GM19397 (cell line): ENCODE measurements around the gene EDAR.

Experiments
- ATAC-seq: cut with Tn5 transposase; IDR thresholded peaks from one replicate; pipeline ENCODE4 v1.9.1; 2021; ENCODE audit warnings: mild to moderate bottlenecking, moderate library complexity; ENCODE audit not compliant: unreplicated experiment

Gene EDAR

GRCh38 chr2:108969856-108970255 is 19.2 kb downstream of the EDAR start:
- no peak for ATAC-seq

- ATAC-seq = no peak
These were observed 20.4 kb downstream of the EDAR start for GRCh38 chr2:108968619-108969018.

- ATAC-seq = no peak
These were observed 21.3 kb downstream of the EDAR start for GRCh38 chr2:108967757-108968156.

GRCh38 chr2:108965540-108966289 is 23.3 kb downstream of the EDAR start:
- ATAC-seq = no peak

GRCh38 chr2:108963057-108963456 is 26.0 kb downstream of the EDAR start:
- ATAC-seq = no peak

GRCh38 chr2:108961796-108962195 is 27.2 kb downstream of the EDAR start:
- no peak for ATAC-seq

GRCh38 chr2:108960006-108960405 is 29.0 kb downstream of the EDAR start:
- ATAC-seq = no peak

GRCh38 chr2:108959401-108959800 is 29.6 kb downstream of the EDAR start:
- ATAC-seq = no peak

- ATAC-seq = no peak
These were observed 30.2 kb downstream of the EDAR start for GRCh38 chr2:108958632-108959341.

GRCh38 chr2:108958002-108958401 is 31.0 kb downstream of the EDAR start:
- no peak for ATAC-seq

GRCh38 chr2:108956375-108956774 is 32.6 kb downstream of the EDAR start:
- no peak for ATAC-seq

GRCh38 chr2:108950369-108951135 is 38.5 kb downstream of the EDAR start:
- ATAC-seq = no peak

GRCh38 chr2:108949316-108950239 is 39.4 kb downstream of the EDAR start:
- no peak for ATAC-seq

GRCh38 chr2:108947271-108947907 is 41.6 kb downstream of the EDAR start:
- ATAC-seq = no peak

- no peak for ATAC-seq
These were observed 42.6 kb downstream of the EDAR start for GRCh38 chr2:108946442-108946841.

GRCh38 chr2:108945969-108946368 is 43.1 kb downstream of the EDAR start:
- ATAC-seq = no peak

GRCh38 chr2:108944601-108945331 is 44.3 kb downstream of the EDAR start:
- no peak for ATAC-seq

GRCh38 chr2:108943751-108944150 is 45.3 kb downstream of the EDAR start:
- no peak for ATAC-seq

GRCh38 chr2:108942888-108943287 is 46.1 kb downstream of the EDAR start:
- no peak for ATAC-seq
